ENCODE results near the gene POLR3A.
"Not testable (repeated sequence)": the region's sequence is repeated elsewhere in the genome, so short reads cannot be mapped to it uniquely, and the experiment has no call there.

The POLR3A gene

DNA sequence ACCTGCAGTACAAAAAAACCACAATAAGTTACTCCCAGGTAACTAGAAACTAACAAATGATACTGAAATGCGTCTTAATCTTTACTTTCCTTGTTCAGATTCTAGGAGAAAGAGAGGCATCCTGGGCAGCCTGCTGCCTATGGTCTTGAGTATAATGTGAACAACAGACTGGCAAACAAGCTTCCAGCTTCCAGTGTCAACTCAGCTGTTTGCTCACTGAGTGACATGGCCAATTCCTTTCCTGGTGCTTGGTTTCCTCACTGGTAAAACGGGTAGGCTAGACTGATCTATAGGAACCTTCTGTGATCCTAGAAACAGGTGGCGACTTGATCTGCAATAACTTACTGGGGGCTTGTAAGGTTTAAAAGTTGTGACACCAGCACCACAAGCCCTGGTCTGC, 10.1 kb downstream of the POLR3A start:
- DNase-seq (ENCODE audit: low spot score) = no peak

DNA sequence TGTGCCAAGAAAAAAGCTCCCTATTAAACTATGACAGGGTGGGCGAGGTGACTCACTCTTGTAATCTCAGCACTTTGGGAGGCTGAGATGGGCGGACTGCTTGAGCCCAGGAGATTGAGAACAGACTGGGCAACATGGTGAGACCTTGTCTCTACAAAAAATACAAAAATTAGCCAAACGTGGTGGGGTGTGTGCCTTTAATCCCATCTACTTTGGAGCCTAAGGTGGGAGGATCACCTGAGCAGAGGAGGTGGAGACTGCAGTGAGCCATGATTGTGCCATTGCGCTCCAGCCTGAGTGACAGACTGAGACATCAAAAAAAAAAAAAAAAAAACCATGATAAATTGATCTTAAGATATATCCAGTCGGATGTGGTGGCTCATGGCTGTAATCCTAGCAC, 11.5 kb downstream of the POLR3A start:
- no peak for DNase-seq (ENCODE audit: low spot score)

DNA sequence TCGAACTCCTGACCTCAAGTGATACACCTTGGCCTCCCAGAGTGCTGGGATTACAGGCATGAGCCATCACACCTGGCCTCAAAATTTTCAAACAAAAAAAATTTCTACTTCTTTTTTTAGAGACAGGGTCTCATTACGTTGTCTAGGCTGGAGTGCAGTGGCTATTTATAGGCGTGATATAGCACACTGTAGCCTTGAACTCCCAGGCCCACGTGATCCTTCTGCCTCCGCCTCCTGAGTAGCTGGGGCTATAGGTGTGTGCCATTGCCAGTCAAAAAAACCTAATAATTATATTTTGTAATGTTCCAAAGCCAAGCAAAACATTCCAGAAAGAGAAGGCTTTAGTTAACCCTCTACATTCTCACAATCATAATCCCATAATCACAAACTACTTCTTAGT, 13.8 kb downstream of the POLR3A start:
- DNase-seq (ENCODE audit: low spot score) = no peak

DNA sequence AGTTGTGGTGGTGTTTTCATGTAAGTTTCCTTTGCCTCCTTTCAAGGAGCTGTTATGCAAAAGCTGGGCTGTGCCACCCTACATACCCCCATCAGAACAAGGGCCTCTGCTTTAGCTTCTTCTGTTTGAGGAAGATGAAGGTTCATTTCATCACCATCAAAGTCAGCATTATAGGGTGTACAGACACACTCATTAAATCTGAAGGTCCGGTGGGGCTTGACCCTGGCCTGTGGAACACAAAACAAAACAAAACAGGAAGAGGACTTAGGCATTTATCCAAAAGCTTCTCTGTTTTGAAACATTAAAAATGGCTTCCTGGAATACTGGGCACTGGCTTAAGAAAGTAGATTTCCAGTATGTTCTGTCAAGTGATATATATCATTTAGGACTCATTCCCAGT, 15.8 kb downstream of the POLR3A start:
- DNase-seq (ENCODE audit: low spot score) = no peak

GRCh38 chr10:78011065-78011464, 18.2 kb downstream of the POLR3A start:
- DNase-seq (ENCODE audit: low spot score) = no peak

DNA sequence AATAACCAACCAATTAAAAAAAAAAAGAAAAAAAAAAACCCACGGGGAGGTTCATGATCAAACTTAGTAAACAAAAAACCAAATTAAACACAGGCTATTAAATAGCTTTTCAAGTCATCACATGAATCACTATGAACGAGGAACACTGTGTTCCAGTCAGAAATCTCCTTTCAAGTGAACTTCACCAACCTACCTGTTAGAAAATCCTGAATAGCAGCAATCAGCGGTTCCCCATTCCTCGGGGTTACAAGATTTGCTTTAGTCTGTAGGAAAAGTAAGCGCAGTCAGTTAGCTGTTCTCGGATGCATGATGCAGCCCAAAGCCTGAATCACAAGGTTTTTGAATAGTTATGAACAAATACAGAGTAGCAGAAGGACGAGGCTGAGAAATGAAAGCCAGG, 19.0 kb downstream of the POLR3A start:
- no peak for DNase-seq (ENCODE audit: low spot score)

DNA sequence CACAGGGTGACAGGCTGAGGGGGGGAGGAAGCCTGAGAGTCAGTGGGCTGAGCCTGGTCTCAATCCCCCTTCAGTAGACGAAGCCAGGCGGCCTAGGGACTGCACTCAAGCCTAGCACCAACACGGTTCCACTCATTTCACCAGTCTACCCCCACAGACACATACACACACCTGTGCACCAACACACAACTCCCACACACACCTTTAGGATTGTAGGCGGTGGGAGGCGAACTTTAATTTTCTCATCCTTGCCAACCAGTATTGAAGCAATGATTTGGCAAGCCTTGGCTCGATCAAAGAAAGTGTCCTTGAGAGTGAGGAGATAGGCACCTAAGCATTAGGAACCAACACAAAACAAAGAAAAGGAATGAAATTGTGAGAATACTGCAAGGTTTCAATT, 19.7 kb downstream of the POLR3A start:
- DNase-seq (ENCODE audit: low spot score) = no peak

GRCh38 chr10:78007172-78007571, 22.1 kb downstream of the POLR3A start:
- no peak for DNase-seq (ENCODE audit: low spot score)

- DNase-seq (ENCODE audit: low spot score) = no peak
Measured at GRCh38 chr10:78004215-78005026, 24.9 kb downstream of the POLR3A start.

DNA sequence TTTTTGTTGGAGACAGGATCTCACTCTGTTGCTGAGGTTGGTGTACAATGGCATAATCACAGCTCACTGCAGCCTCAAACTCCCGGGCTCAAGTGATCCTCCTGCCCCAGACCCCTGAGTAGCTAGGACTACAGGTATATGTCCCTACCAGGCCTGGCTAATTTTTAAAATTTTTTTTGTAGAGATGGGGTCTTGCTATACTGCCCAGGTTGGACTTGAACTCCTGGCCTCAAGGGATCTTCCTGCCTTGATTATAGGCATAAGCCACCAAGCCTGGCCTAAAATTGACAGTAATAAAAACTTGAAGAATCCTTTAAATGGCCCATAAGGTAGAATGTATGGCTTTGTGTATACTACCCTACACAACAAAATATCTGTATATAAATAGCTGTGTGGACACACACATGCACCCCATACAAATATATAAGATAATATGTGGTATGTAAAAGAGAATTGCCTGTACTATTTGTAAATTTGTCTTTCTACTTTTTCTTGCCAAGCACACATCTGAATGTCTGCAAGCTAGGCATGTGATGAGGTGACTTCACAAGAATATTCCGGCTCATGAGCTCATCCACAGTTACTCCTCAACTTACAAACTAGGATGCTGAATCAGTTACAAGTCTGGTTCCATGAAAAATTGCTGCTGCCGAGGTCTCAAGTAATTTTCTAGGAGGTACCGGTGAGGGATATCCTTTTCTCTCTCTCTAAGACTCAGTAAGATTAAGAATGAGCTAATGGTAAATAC, 26.6 kb downstream of the POLR3A start:
- no peak for DNase-seq (ENCODE audit: low spot score)

- no peak for DNase-seq (ENCODE audit: low spot score)
Measured at GRCh38 chr10:78000956-78001472, 28.3 kb downstream of the POLR3A start.

- DNase-seq (ENCODE audit: low spot score) = no peak
Measured at GRCh38 chr10:78000206-78000605, 29.1 kb downstream of the POLR3A start.

- DNase-seq (ENCODE audit: low spot score) = not testable (repeated sequence)
Measured at GRCh38 chr10:77998780-77999179, 30.5 kb downstream of the POLR3A start.

DNA sequence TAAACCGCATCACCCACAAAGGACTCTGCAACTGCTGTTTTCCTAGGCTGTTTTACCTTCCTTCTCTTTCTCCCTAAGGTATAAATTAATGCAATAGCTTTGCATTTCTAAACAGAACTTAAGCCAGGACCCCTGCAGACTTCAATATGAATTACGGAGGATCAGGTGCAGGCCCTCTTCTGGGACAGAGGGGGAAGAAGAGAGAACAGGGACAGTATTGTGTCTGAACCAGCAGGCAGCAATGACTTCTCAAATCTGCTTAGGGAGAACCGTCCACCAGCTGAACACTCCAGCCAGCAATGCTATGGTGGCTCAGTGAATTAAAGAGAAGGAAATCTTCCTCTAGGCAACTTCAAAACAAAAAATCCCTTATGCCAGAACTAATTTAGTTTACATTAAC, 35.7 kb downstream of the POLR3A start:
- no peak for DNase-seq (ENCODE audit: low spot score)

DNA sequence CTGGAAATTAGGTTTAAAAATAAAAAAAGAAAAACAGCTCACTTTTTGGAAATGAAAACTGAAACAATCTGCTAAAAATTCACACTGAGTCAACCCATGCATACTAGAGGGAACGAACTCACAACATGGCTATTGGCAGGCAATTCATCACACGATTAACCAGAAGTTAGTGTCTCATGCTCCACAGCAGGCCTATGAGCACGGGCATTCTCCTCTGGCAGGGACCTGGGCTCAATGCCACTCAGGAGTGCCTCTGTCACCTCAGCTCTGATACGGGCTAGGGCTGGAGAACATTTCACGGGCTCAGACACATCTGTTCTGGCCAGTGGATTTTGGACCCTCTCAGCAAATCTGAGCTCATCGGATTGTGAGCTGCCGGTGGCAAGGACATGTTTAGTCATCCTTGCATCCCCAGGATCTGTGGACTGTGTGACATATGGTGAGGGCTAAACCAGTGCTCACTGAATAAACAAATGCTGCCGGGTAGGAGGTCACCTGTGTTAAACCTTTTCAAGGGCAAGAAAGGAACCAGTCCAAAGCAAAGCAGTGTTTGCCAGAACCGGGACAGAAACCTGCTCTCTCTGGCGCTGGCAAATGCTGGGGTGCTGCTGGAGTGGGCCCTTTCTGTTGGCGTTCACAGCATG, 40.1 kb downstream of the POLR3A start:
- DNase-seq (ENCODE audit: low spot score) = peak; percentile 61

DNA sequence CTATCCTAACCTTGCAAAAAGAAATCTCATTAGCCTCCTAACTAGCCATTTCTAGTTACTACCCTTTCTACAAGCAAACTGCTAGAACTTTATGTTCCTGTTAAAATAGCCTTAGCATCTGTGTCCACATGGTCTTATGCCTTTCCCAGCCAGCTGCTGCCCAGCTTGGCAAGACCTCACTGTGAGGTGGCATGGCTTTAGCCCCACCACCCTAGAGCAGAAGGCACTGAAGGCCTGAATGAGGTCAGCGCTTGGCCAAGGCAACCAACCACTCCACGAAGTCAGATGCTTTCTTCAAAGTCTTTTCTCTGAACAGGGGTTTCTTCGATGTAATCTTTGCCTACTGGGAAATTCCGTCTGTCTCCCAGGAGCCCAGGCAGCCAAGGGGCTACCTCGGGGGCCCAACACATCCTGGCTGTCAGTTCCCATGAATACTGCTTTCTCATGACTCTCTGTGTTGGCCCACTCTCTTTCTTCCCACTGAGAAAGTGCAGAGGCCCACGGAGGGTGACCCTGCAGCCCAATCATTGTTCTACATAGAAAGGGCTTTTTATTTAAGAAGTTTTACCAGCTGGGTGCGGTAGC, 41.6 kb downstream of the POLR3A start:
- DNase-seq (ENCODE audit: low spot score) = no peak

GRCh38 chr10:77984986-77985385, 44.3 kb downstream of the POLR3A start:
- DNase-seq (ENCODE audit: low spot score) = no peak

GRCh38 chr10:77983384-77984341, 45.7 kb downstream of the POLR3A start:
- DNase-seq (ENCODE audit: low spot score) = no peak

- DNase-seq (ENCODE audit: low spot score) = no peak
Measured at GRCh38 chr10:77981281-77981680, 48.0 kb downstream of the POLR3A start.

DNA sequence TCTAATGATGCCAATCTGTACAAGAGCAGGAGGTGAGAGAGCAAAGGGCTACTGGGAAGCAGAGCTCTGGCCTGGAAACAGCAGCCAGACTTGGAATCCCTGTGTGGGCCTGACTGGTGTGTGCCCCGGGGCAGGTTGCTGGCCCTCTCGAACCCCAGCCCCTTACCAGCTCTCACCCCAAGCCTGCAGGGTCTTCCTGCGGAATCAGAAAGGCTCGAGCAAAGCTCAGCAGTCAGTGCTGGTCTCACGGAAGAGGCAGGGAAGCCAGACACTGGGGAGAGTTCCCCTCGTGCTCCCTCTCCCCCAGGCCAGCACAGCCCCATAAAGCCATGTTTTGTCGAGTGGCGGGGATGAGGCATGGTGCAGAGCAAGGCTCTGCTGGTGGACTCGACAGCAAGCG, 50.1 kb downstream of the POLR3A start:
- DNase-seq (ENCODE audit: low spot score) = no peak

DNA sequence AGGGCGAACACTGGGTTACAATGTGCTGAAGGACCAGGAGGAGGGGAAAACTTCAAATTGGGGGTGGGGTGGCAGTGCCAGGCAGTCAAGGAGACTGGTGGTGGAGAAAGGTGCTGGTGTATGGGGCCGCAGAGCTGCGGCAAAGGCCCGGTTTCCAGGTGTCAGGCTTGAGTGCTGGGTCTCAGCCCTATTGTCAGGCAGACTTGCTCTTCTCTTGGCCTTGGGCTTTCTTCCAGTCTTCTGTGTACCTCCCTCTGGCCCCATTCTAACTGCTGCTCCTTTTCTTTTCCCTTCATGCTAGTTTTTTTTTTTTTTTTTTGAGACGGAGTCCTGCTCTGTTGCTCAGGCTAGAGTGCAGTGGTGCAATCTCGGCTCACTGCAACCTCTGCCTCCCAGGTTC, 51.0 kb downstream of the POLR3A start:
- DNase-seq (ENCODE audit: low spot score) = no peak

Data from Ammon's horn (tissue), 1 donor.